H9 (cell line): ENCODE measurements around the gene NPPC. TPM values are rescaled to one million over a fixed set of nuclear protein-coding genes. Genes with fewer than 3 reads are reported as not detected.

Source experiments
- DNase-seq: peaks from one replicate; pipeline ENCODE4 v3.0.0-alpha.2; 2017
- H2AFZ ChIP-seq: one replicate; pipeline ENCODE4 v1.6.1; 2013; ENCODE audit warnings: mild to moderate bottlenecking, low read length, control low read depth, moderate library complexity
- H2AK5ac ChIP-seq: 2 replicates; pipeline ENCODE4 v1.6.1; 2013; ENCODE audit warnings: low read length, control low read depth, mixed read lengths; ENCODE audit not compliant: insufficient read length
- H2BK120ac ChIP-seq: one replicate; pipeline ENCODE4 v1.6.1; 2013; ENCODE audit warnings: low read depth, mild to moderate bottlenecking, low read length, control low read depth, inconsistent platforms; ENCODE audit not compliant: poor library complexity, severe bottlenecking
- H2BK12ac ChIP-seq: 2 replicates; pipeline ENCODE4 v1.6.1; 2013; ENCODE audit warnings: low read length, control low read depth, mixed read lengths, low read depth; ENCODE audit not compliant: insufficient read length
- H2BK15ac ChIP-seq: 2 replicates; pipeline ENCODE4 v1.6.1; 2013; ENCODE audit warnings: low read depth, low read length, control low read depth
- H2BK20ac ChIP-seq: one replicate; pipeline ENCODE4 v1.6.1; 2013; ENCODE audit warnings: low read depth, mild to moderate bottlenecking, low read length, control low read depth, inconsistent platforms; ENCODE audit not compliant: poor library complexity, severe bottlenecking
- H2BK5ac ChIP-seq: 2 replicates; pipeline ENCODE4 v1.6.1; 2013; ENCODE audit warnings: low read length, control low read depth, mixed read lengths; ENCODE audit not compliant: insufficient read length
- H3K14ac ChIP-seq: 2 replicates; pipeline ENCODE4 v1.6.1; 2013; ENCODE audit warnings: low read length, control low read depth; ENCODE audit not compliant: insufficient read depth
- H3K18ac ChIP-seq: 2 replicates; pipeline ENCODE4 v1.6.1; 2013; ENCODE audit warnings: low read depth, mild to moderate bottlenecking, mixed read lengths, low read length, control low read depth; ENCODE audit not compliant: insufficient read length
- H3K23ac ChIP-seq: 2 replicates; pipeline ENCODE4 v1.6.1; 2013; ENCODE audit warnings: low read length, control low read depth, mixed read lengths, low read depth; ENCODE audit not compliant: insufficient read length
- H3K23me2 ChIP-seq: 2 replicates; pipeline ENCODE4 v1.6.1; 2013; ENCODE audit warnings: low read depth, mild to moderate bottlenecking, mixed read lengths, low read length, control low read depth; ENCODE audit not compliant: insufficient read length, poor library complexity, severe bottlenecking
- H3K27ac ChIP-seq: 2 replicates; pipeline ENCODE4 v1.5.1; 2013; ENCODE audit warnings: low read length, control low read depth, mixed read lengths, low read depth; ENCODE audit not compliant: insufficient read length
- H3K27me3 ChIP-seq: 2 replicates; pipeline ENCODE4 v1.6.1; 2013; ENCODE audit warnings: low read length, control low read depth, inconsistent platforms; ENCODE audit not compliant: insufficient read depth
- H3K4ac ChIP-seq: 2 replicates; pipeline ENCODE4 v1.6.1; 2013; ENCODE audit warnings: low read depth, mild to moderate bottlenecking, control low read depth, inconsistent platforms, low read length, moderate library complexity
- H3K4me1 ChIP-seq: 2 replicates; pipeline ENCODE4 v1.6.1; 2013; ENCODE audit warnings: low read length, control low read depth, inconsistent platforms; ENCODE audit not compliant: insufficient read depth
- H3K4me2 ChIP-seq: 2 replicates; pipeline ENCODE4 v1.6.1; 2013; ENCODE audit warnings: low read length, control low read depth, mixed read lengths; ENCODE audit not compliant: insufficient read length, insufficient read depth
- H3K56ac ChIP-seq: 2 replicates; pipeline ENCODE4 v1.6.1; 2013; ENCODE audit warnings: low read depth, mild to moderate bottlenecking, mixed read lengths, low read length, control low read depth; ENCODE audit not compliant: insufficient read length
- H3K79me1 ChIP-seq: 2 replicates; pipeline ENCODE4 v1.6.1; 2013; ENCODE audit warnings: low read depth, mild to moderate bottlenecking, moderate library complexity, low read length, control low read depth, inconsistent platforms; ENCODE audit not compliant: insufficient read depth, poor library complexity, severe bottlenecking
- H3K79me2 ChIP-seq: 2 replicates; pipeline ENCODE4 v1.6.1; 2013; ENCODE audit warnings: low read length, control low read depth, inconsistent platforms; ENCODE audit not compliant: insufficient read depth
- H3K9ac ChIP-seq: 2 replicates; pipeline ENCODE4 v1.6.1; 2013; ENCODE audit warnings: low read length, control low read depth, mixed read lengths; ENCODE audit not compliant: insufficient read length; ENCODE audit errors: extremely low read depth
- H3K9me3 ChIP-seq: one replicate; pipeline ENCODE4 v1.6.1; 2013; ENCODE audit warnings: low read depth, low read length, inconsistent platforms; ENCODE audit not compliant: control insufficient read depth
- H3T11ph ChIP-seq: one replicate; pipeline ENCODE4 v1.6.1; 2013; ENCODE audit warnings: mild to moderate bottlenecking, low read length, control low read depth, inconsistent platforms
- H4K20me1 ChIP-seq: one replicate; pipeline ENCODE4 v1.6.1; 2013; ENCODE audit not compliant: control insufficient read depth, insufficient read length, insufficient read depth
- H4K5ac ChIP-seq: 2 replicates; pipeline ENCODE4 v1.6.1; 2013; ENCODE audit warnings: low read depth, mild to moderate bottlenecking, mixed read lengths, low read length, control low read depth; ENCODE audit not compliant: insufficient read length
- H4K8ac ChIP-seq: replicated peaks from 2 replicates; pipeline ENCODE4 v1.6.1; 2013; ENCODE audit warnings: low read length, control low read depth, mixed read lengths, low read depth; ENCODE audit not compliant: insufficient read length
- H4K91ac ChIP-seq: 2 replicates; pipeline ENCODE4 v1.6.1; 2013; ENCODE audit warnings: low read depth, mild to moderate bottlenecking, moderate library complexity, mixed read lengths, low read length, control low read depth; ENCODE audit not compliant: insufficient read length
- H3K27ac Mint-ChIP-seq, 3 experiments: 2 replicates in 2 of 3; 3 replicates in 1 of 3; pipeline ENCODE4 v1.8.0; 2020 to 2021; ENCODE audit warnings: mixed read lengths in 3 of 3, mild to moderate bottlenecking in 1 of 3, moderate library complexity in 1 of 3
- H3K27me3 Mint-ChIP-seq: 2 replicates; pipeline ENCODE4 v1.8.0; 2021; ENCODE audit warnings: low read depth, mild to moderate bottlenecking, moderate library complexity, mixed read lengths
- H3K36me3 Mint-ChIP-seq, 3 experiments: 2 replicates in 2 of 3; 3 replicates in 1 of 3; pipeline ENCODE4 v1.8.0; 2020 to 2021; ENCODE audit warnings: low read depth in 3 of 3, mixed read lengths in 3 of 3; ENCODE audit not compliant: insufficient read depth in 1 of 3
- H3K4me1 Mint-ChIP-seq, 2 experiments: 2 replicates each; pipeline ENCODE4 v1.8.0; 2020; ENCODE audit warnings: mixed read lengths in 2 of 2
- H3K4me3 Mint-ChIP-seq, 2 experiments: 2 replicates in 1 of 2; 3 replicates in 1 of 2; pipeline ENCODE4 v1.8.0; 2020 to 2021; ENCODE audit warnings: mild to moderate bottlenecking in 2 of 2, mixed read lengths in 2 of 2, moderate library complexity in 1 of 2
- H3K9me3 Mint-ChIP-seq, 2 experiments: 2 replicates in 1 of 2; 3 replicates in 1 of 2; pipeline ENCODE4 v1.8.0; 2020; ENCODE audit warnings: mild to moderate bottlenecking in 2 of 2, mixed read lengths in 2 of 2, moderate library complexity in 1 of 2
- CTCF ChIP-seq: fragments of 200-600 bp; sonication (generic); conservative IDR thresholded peaks from 3 replicates; pipeline ENCODE4 v1.8.0; 2021; ENCODE audit warnings: antibody characterized with exemption, mild to moderate bottlenecking
- WGBS: extraction: QIAGEN DNeasy Blood & Tissue Kit; methylation state at CpG from one replicate; pipeline ENCODE4 v1.1.7; 2013; ENCODE audit warnings: missing lambda C conversion rate, low lambda C conversion rate, mixed read lengths; ENCODE audit not compliant: insufficient read length; ENCODE audit errors: extremely low coverage; 5-methylcytosine and 5-hydroxymethylcytosine counted together
- total RNA-seq: library from RNA; stranded (reverse); gene quantifications from 2 replicates; pipeline ENCODE4 v1.2.1, GENCODE V29; 2021

Gene NPPC
- total RNA-seq, 1 experiment from 2014 or later: 1.1 TPM

- H3K79me1 ChIP-seq: no peaks in the 10 kb centered on the region
- H3K27ac ChIP-seq: no peak overlapping the region
- H3K23me2 ChIP-seq: no peaks in the 10 kb centered on the region
- no peak overlapping the region for H3K14ac ChIP-seq
- H3K27me3 ChIP-seq: no peaks in the 10 kb centered on the region
- no peaks in the 10 kb centered on the region for H3K4me1 ChIP-seq
- H2BK12ac ChIP-seq: no peak overlapping the region
- H3K23ac ChIP-seq: no peak overlapping the region
- no peak overlapping the region for H2BK5ac ChIP-seq
- H4K91ac ChIP-seq: no peak overlapping the region
- H4K8ac ChIP-seq: no peak overlapping the region
- no peak for DNase-seq
- no peaks in the 10 kb centered on the region for H3K9me3 ChIP-seq
- WGBS: no CpG with 5 or more reads among the region's 15 CpGs
- no peak overlapping the region for H4K5ac ChIP-seq
- no peak overlapping the region for H3K27ac Mint-ChIP-seq
- peaks cover 2 to 3% of the 10 kb centered on the region in 2 experiments; a peak in 2 of 5 replicates for H3K9me3 Mint-ChIP-seq
- no peaks in the 10 kb centered on the region for H3K4me1 Mint-ChIP-seq
- no peak overlapping the region for H3K56ac ChIP-seq
- no peak overlapping the region for H2BK15ac ChIP-seq
- no peak overlapping the region for H3K9ac ChIP-seq
- no peak overlapping the region for H2BK120ac ChIP-seq
- H3K36me3 Mint-ChIP-seq: no peaks in the 10 kb centered on the region; a peak in 1 of 7 replicates
- H3K79me2 ChIP-seq: no peaks in the 10 kb centered on the region
- no peak for TF ChIP-seq CTCF
- no peak overlapping the region for H2BK20ac ChIP-seq
- no peak overlapping the region for H3T11ph ChIP-seq
- H3K4me2 ChIP-seq: no peak overlapping the region
- no peaks in the 10 kb centered on the region; the same call in 1 of the 2 replicates for H3K27me3 Mint-ChIP-seq
- H3K18ac ChIP-seq: no peak overlapping the region
- H2AK5ac ChIP-seq: no peak overlapping the region
- no peak overlapping the region for H3K4me3 Mint-ChIP-seq
- H3K4ac ChIP-seq: no peak overlapping the region
- no peaks in the 10 kb centered on the region for H4K20me1 ChIP-seq
- no peak overlapping the region for H2AFZ ChIP-seq
These were observed 20.1 kb upstream of the NPPC start for GRCh38 chr2:231946241-231946814.
